ENCODE measurements around the gene STK11IP.

The STK11IP gene

GRCh38 chr2:219624565-219624964, 26.9 kb downstream of the STK11IP start:
- DNase-seq: no peak

DNA sequence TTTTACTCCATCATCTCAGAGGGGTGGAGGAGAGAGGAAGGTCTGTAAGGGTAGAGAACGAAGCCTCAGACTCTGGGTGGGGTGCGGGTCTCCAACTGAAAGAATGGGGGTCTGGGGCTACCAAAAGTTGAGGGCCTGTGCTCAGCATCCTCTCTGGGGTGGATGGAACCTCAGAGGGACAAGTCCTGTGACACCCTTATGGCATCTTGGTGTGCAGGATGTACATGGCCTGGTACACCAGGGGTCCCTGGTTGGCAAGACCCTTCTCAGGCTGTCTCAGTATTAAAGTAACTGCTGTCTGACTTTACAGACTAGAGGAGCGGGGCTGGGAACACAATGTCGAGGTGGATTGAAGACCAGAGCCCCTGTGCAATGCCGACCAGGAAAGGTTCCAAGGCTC, 27.5 kb downstream of the STK11IP start:
- DNase-seq: no peak

DNA sequence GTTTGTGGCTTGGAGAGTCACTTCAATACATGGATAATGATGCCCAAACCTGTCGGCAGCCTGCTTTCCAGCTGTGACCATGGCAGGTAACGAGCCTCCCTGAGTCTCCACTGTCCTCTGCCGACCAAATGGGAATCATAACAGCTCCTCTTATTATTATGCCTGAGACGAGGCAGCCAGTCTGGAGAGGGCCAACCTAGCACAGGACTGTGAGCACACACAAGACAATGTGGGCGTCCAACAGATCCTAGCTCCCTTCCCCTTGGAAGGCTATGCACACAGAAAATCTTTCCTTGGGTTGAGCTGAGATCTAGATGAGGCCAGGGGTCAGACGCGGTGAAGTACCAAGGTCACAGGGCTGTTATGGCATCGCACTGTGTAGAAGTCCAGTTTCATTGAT, 28.9 kb downstream of the STK11IP start:
- no peak for DNase-seq

DNA sequence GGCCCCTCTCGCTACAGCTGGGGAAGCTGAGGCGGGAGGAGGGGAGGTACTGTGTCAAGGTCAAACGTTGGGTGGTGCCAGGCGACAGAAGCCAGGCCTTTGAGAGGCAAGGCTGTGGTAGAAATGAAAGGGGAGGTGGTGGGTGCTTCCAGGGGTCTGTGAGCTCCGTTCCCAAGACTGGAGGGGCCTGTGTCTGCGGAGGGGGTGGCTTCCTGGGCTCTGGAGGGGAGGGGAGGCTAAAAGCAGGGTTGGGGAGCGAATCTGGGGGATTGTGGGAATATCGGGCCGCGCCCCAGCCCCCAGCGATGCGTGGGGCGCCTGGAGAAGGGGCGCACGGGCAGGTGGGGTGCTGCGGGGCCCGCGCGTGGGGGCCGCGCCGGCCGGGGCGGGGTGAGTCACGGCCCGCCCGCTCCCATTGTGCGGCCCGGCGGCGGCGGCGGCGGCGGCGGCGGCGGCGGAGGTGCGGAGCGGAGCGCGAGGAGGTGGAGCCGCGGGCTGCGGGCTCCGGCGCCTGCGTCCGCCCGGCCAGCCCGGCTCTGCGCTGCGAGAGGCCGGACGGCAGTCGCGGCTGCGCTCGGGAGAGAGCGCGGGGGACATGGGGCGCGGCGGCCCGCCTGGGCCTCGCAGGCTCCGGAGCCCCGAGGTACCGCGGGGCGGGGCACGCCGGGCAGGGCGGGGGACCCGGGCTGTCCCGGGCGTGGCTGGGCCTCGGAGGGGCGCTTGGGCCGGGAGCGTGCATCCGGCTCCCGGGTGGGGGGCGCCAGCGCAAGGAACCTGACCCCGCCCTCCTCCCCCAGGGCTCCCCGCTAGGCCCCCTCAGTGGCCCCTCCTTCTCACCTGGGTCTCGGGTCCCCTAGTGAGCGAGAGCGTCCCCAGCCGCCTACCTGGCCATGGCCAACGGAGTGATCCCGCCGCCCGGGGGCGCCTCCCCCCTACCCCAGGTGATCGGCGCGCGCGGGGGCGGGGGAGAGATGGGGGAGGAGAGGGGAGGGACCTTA, 29.7 kb downstream of the STK11IP start, which contains the start of gene SLC4A3:
TSS of gene SLC4A3 (plus strand) at position 528 of the 998 bp plus-strand sequence. CDS start at position 891, 363 bp downstream.
- DNase-seq: no peak

GRCh38 chr2:219628235-219628985, 30.8 kb downstream of the STK11IP start:
- DNase-seq: no peak

GRCh38 chr2:219628986-219629901, 31.6 kb downstream of the STK11IP start:
- no peak for DNase-seq

DNA sequence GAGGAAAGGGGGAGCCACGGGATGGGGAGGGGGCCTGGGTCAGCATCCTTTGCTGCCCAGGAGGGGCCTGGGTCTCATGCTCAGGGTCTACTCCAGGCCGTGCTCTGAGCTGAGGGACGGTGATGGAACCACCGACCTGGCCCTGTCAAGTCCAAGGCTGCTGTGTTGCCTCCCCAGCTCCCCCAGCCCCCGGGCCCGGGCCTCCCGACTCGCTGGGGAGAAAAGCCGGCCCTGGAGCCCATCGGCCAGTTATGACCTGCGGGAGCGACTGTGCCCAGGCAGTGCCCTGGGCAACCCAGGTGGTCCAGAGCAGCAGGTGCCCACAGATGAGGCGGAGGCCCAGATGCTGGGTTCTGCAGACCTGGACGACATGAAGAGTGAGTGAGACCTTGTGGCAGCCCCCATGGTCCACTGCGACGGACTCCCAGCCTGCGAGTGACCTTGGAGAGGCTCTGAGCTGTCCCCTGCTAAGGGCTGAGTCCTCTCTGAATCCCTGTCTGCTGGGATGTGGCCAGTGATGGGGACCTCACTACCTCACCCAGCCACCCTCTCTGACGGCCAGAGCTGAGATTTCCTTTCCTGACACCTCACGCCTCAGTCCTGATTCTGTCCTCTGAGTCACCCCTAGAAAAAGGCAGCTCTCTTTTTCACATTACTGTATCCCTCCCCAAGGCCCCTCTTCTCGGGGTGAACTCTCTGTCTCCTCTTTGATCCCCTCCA, 32.5 kb downstream of the STK11IP start:
- no peak for DNase-seq

GRCh38 chr2:219630770-219631405, 33.2 kb downstream of the STK11IP start:
- no peak for DNase-seq

- no peak for DNase-seq
Observed at GRCh38 chr2:219631406-219631891, 33.8 kb downstream of the STK11IP start.

- DNase-seq: no peak
Observed at GRCh38 chr2:219631904-219632759, 34.5 kb downstream of the STK11IP start.

DNA sequence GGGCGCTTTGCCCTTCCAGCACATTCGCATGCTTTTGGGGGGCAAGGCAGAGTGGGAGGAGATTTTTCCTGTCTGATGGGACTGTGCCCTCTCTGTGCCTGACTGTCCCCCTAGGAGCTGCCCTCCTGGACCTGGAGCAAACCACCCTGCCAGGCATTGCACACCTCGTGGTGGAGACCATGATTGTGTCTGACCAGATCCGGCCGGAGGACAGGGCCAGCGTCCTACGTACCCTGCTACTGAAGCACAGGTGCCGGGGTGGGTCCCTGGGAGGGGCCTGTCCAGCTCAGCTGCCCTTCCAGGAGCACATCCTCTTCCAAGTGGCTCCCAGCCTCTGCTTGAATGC, 35.1 kb downstream of the STK11IP start:
- DNase-seq: no peak

- DNase-seq: no peak
Observed at GRCh38 chr2:219633276-219634065, 35.8 kb downstream of the STK11IP start.

- no peak for DNase-seq
Observed at GRCh38 chr2:219634171-219634940, 36.7 kb downstream of the STK11IP start.

GRCh38 chr2:219634951-219635751, 37.5 kb downstream of the STK11IP start:
- no peak for DNase-seq

- DNase-seq: no peak
Observed at GRCh38 chr2:219636144-219636915, 38.7 kb downstream of the STK11IP start.

GRCh38 chr2:219636941-219637841, 39.5 kb downstream of the STK11IP start:
- no peak for DNase-seq
